GM12891 (cell line): Measurements from ENCODE around the gene SLC13A3.

Experiments
- DNase-seq: peaks from one replicate; pipeline ENCODE4 v3.0.0; 2011; ENCODE audit warnings: low spot score; ENCODE audit not compliant: insufficient read length
- FAIRE-seq: peaks from 2 replicates; lab custom pipeline; 2011; peaks lifted over from hg19 to GRCh38; lab: Jason Lieb, UNC
- PAX5 ChIP-seq: IDR thresholded peaks from 2 replicates; pipeline ENCODE4 v1.6.1; 2011; ENCODE audit warnings: low read length, moderate library complexity, mild to moderate bottlenecking; ENCODE audit not compliant: insufficient read depth, severe bottlenecking
- POLR2A ChIP-seq: IDR thresholded peaks from 2 replicates; pipeline ENCODE4 v1.6.1; 2011; ENCODE audit warnings: low read depth, low read length, control low read depth
- POLR2AphosphoS5 ChIP-seq: IDR thresholded peaks from 2 replicates; pipeline ENCODE4 v1.6.1; 2011; ENCODE audit warnings: low read depth, low read length, control low read depth
- POU2F2 ChIP-seq: IDR thresholded peaks from 2 replicates; pipeline ENCODE4 v1.6.1; 2011; ENCODE audit warnings: low read depth, mild to moderate bottlenecking, control low read depth, low read length, moderate library complexity
- SPI1 ChIP-seq: IDR thresholded peaks from 2 replicates; pipeline ENCODE4 v1.6.1; 2011; ENCODE audit warnings: low read depth, low read length, control low read depth
- TAF1 ChIP-seq: IDR thresholded peaks from 2 replicates; pipeline ENCODE4 v1.6.1; 2011; ENCODE audit warnings: low read depth, low read length, control low read depth

Gene SLC13A3

GRCh38 chr20:46644733-46645132, 6.5 kb downstream of the SLC13A3 start:
- no peak for FAIRE-seq

GRCh38 chr20:46644160-46644559, 7.1 kb downstream of the SLC13A3 start:
- DNase-seq (no peak), FAIRE-seq (no peak)
- TF ChIP-seq SPI1 (no peak), POLR2AphosphoS5 (no peak), POU2F2 (no peak), POLR2A (no peak), TAF1 (no peak), PAX5 (no peak)

More at GRCh38 chr20:46644733-46645132, 6.5 kb downstream of the SLC13A3 start:
- TF ChIP-seq TAF1 = no peak
- no peak for TF ChIP-seq POLR2A
- TF ChIP-seq SPI1 = no peak
- TF ChIP-seq PAX5 = no peak
- no peak for TF ChIP-seq POU2F2
- TF ChIP-seq POLR2AphosphoS5 = no peak
- no peak for DNase-seq

GRCh38 chr20:46642969-46643343, 8.3 kb downstream of the SLC13A3 start:
- TF ChIP-seq POLR2AphosphoS5 (no peak), PAX5 (no peak), POU2F2 (no peak)
- DNase-seq (no peak), FAIRE-seq (no peak)

GRCh38 chr20:46642265-46642968, 8.8 kb downstream of the SLC13A3 start:
- FAIRE-seq (no peak), DNase-seq (no peak)
- TF ChIP-seq SPI1 (no peak), TAF1 (no peak), POU2F2 (no peak), PAX5 (no peak), POLR2AphosphoS5 (no peak), POLR2A (no peak)

GRCh38 chr20:46641424-46641823, 9.8 kb downstream of the SLC13A3 start:
- TF ChIP-seq PAX5 = no peak
- no peak for TF ChIP-seq TAF1
- no peak for TF ChIP-seq POU2F2
- no peak for TF ChIP-seq POLR2AphosphoS5
- no peak for TF ChIP-seq POLR2A
- TF ChIP-seq SPI1 = no peak
- DNase-seq (no peak), FAIRE-seq (no peak)

GRCh38 chr20:46640536-46641311, 10.5 kb downstream of the SLC13A3 start:
- TF ChIP-seq POU2F2 (no peak), POLR2A (no peak), PAX5 (no peak), SPI1 (no peak), TAF1 (no peak)
- DNase-seq (no peak), FAIRE-seq (no peak)

GRCh38 chr20:46640044-46640443, 11.2 kb downstream of the SLC13A3 start:
- DNase-seq (no peak), FAIRE-seq (no peak)
- TF ChIP-seq POU2F2 (no peak), PAX5 (no peak), POLR2AphosphoS5 (no peak), SPI1 (no peak), POLR2A (no peak), TAF1 (no peak)

GRCh38 chr20:46639587-46639986, 11.7 kb downstream of the SLC13A3 start:
- no peak for FAIRE-seq
- TF ChIP-seq POU2F2 (no peak), TAF1 (no peak), POLR2AphosphoS5 (no peak), POLR2A (no peak), SPI1 (no peak), PAX5 (no peak)
- no peak for DNase-seq

- no peak for TF ChIP-seq PAX5
- no peak for TF ChIP-seq POLR2A
- TF ChIP-seq POLR2AphosphoS5 = no peak
- no peak for TF ChIP-seq POU2F2
- no peak for TF ChIP-seq TAF1
- TF ChIP-seq SPI1 = no peak
- DNase-seq = no peak
- no peak for FAIRE-seq
Measured at GRCh38 chr20:46638898-46639274, 12.4 kb downstream of the SLC13A3 start.

- no peak for FAIRE-seq
Measured at GRCh38 chr20:46638134-46638897, 12.9 kb downstream of the SLC13A3 start.

More at GRCh38 chr20:46638134-46638897, 12.9 kb downstream of the SLC13A3 start:
- TF ChIP-seq POU2F2 (no peak), SPI1 (no peak), TAF1 (no peak), POLR2AphosphoS5 (no peak), PAX5 (no peak), POLR2A (no peak)
- DNase-seq = no peak
